Tibial artery (tissue), 4 donors: ENCODE data around the gene PRKAG2.
A peak's percentile ranks its signal among the peaks of the same experiment; 100 is the strongest.

ENCODE experiments used
- DNase-seq, 2 donors: peaks; one replicate each; pipeline ENCODE4 v3.0.0-alpha.2; 2019
- H3K27ac ChIP-seq, 2 donors: fragments of 200-600 bp; sonication (generic) in 1 of 2; 1 replicate in 1 of 2; 2 replicates in 1 of 2; pipeline ENCODE4 v1.5.1; 2018 to 2019; ENCODE audit warnings: mild to moderate bottlenecking in 1 of 2
- H3K27me3 ChIP-seq, 2 donors: fragments of 200-600 bp; sonication (generic) in 1 of 2; one replicate each; pipeline versions ENCODE4 v1.5.1 to v1.6.0; 2016 to 2019
- H3K36me3 ChIP-seq, 3 donors: fragments of 200-600 bp; sonication (generic) in 2 of 3; one replicate each; pipeline ENCODE4 v1.5.1; 2016 to 2019; ENCODE audit warnings: mild to moderate bottlenecking in 2 of 3
- H3K4me1 ChIP-seq, 4 donors: fragments of 200-600 bp; sonication (generic) in 2 of 4; 1 replicate in 3 of 4; 2 replicates in 1 of 4; pipeline ENCODE4 v1.5.1; 2016 to 2019
- H3K4me3 ChIP-seq, 2 donors: fragments of 200-600 bp; sonication (generic) in 1 of 2; 1 replicate in 1 of 2; 2 replicates in 1 of 2; pipeline ENCODE4 v1.5.1; 2018 to 2019; ENCODE audit warnings: mild to moderate bottlenecking in 2 of 2
- H3K9me3 ChIP-seq, 3 donors: fragments of 200-600 bp; sonication (generic) in 1 of 3; one replicate each; pipeline ENCODE4 v1.5.1; 2016 to 2019
- intact Hi-C: fragments of 100-400 bp; cut with DNase I; formaldehyde crosslinking; loops from one replicate; pipeline ENCODE4 v1.15.0; 2023; ENCODE audit warnings: low total_unique reads
- TF ChIP-seq, protein P1 (sequence below), 2 experiments: fragments of 200-600 bp in 1 of 2; fragments of 450-650 bp in 1 of 2; IDR thresholded peaks; one replicate each; pipeline ENCODE4 v1.5.1; 2017 to 2019; ENCODE audit warnings: antibody characterized with exemption in 2 of 2, mild to moderate bottlenecking in 1 of 2, moderate library complexity in 1 of 2

The PRKAG2 gene

DNA sequence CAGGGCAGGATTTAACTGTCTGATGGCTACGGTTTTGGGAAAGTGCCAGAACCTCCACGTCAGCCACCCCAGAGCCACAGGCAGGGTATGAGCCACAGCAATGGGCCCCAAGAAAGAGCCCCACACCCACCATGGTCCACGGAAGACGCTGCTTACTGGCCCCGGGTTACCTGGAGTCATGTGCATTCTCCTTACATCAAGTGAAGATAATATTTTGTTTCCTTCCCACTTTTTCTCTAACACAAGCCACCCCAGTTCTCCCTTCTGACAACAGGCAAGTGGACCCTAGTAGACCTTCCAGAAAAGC is 67.1 kb downstream of the PRKAG2 start:
- DNase-seq = no peak
- intact Hi-C loops = no loop called here
- Histone ChIP-seq H3K4me3 (no peak overlapping the region), H3K27me3 (no peaks in the 10 kb centered on the region), H3K36me3 (peaks cover 0 to 7% (median 0%) of the 10 kb centered on the region in 3 donors), H3K4me1 (peaks cover 0 to 7% (median 0%) of the 10 kb centered on the region in 4 donors), H3K27ac (no peak overlapping the region), H3K9me3 (no peaks in the 10 kb centered on the region)
- TF ChIP-seq, protein P1, sequence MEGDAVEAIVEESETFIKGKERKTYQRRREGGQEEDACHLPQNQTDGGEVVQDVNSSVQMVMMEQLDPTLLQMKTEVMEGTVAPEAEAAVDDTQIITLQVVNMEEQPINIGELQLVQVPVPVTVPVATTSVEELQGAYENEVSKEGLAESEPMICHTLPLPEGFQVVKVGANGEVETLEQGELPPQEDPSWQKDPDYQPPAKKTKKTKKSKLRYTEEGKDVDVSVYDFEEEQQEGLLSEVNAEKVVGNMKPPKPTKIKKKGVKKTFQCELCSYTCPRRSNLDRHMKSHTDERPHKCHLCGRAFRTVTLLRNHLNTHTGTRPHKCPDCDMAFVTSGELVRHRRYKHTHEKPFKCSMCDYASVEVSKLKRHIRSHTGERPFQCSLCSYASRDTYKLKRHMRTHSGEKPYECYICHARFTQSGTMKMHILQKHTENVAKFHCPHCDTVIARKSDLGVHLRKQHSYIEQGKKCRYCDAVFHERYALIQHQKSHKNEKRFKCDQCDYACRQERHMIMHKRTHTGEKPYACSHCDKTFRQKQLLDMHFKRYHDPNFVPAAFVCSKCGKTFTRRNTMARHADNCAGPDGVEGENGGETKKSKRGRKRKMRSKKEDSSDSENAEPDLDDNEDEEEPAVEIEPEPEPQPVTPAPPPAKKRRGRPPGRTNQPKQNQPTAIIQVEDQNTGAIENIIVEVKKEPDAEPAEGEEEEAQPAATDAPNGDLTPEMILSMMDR (IDR thresholded peaks at IDR 0.05) = no peak

GRCh38 chr7:151809146-151809863 is 67.6 kb downstream of the PRKAG2 start:
- H3K36me3 ChIP-seq = peaks cover 0 to 7% (median 0%) of the 10 kb centered on the region in 3 donors
- no peak overlapping the region for H3K4me3 ChIP-seq
- H3K27ac ChIP-seq = no peak overlapping the region
- H3K4me1 ChIP-seq = peaks cover 0 to 2% (median 0%) of the 10 kb centered on the region in 4 donors
- no peaks in the 10 kb centered on the region for H3K27me3 ChIP-seq
- intact Hi-C loops = no loop called here
- H3K9me3 ChIP-seq = no peaks in the 10 kb centered on the region
- TF ChIP-seq, protein P1 (IDR thresholded peaks at IDR 0.05) = no peak
- DNase-seq = peak in 1 of 2 donors; percentile 54

- Histone ChIP-seq H3K27me3 (no peaks in the 10 kb centered on the region), H3K27ac (no peak overlapping the region)
- intact Hi-C loops = no loop called here
These were observed 68.3 kb downstream of the PRKAG2 start for GRCh38 chr7:151808400-151809145.

DNA sequence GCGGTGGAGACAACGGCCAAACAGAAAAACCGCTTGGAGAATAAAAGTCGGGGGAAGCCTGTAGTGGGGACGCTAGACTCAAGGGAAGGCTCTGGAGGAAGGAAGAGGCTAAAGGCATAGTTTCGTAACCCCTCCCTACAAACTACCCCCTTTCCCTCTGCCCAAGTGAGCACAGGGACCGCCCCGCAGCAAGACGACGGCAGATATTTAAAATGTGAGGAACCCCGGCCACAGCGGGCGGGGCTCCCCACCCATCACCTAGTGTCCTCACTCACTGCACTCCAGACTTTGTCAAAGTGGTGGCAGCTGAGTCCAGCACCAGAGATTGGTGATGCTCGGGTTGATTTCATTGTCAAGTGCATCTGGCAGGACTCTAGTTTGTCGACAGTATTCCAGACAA is 69.1 kb downstream of the PRKAG2 start:
- peaks cover 0 to 7% (median 0%) of the 10 kb centered on the region in 3 donors for H3K36me3 ChIP-seq
- no peaks in the 10 kb centered on the region for H3K4me1 ChIP-seq
- no peaks in the 10 kb centered on the region for H3K9me3 ChIP-seq
- DNase-seq = peak in 1 of 2 donors; percentile 59
- no peak overlapping the region for H3K27ac ChIP-seq
- intact Hi-C loops = no loop called here
- H3K4me3 ChIP-seq = no peak overlapping the region
- TF ChIP-seq, protein P1 (IDR thresholded peaks at IDR 0.05) = no peak
- H3K27me3 ChIP-seq = no peaks in the 10 kb centered on the region

More at GRCh38 chr7:151808400-151809145, 68.3 kb downstream of the PRKAG2 start:
- Histone ChIP-seq H3K4me1 (no peaks in the 10 kb centered on the region), H3K36me3 (peaks cover 0 to 7% (median 0%) of the 10 kb centered on the region in 3 donors), H3K4me3 (no peak overlapping the region), H3K9me3 (no peaks in the 10 kb centered on the region)
- DNase-seq = peak in 1 of 2 donors; percentile 50
- TF ChIP-seq, protein P1 (IDR thresholded peaks at IDR 0.05) = no peak

GRCh38 chr7:151806952-151807775 is 69.8 kb downstream of the PRKAG2 start:
- H3K27ac ChIP-seq = no peak overlapping the region
- TF ChIP-seq, protein P1 (IDR thresholded peaks at IDR 0.05) = no peak

More at GRCh38 chr7:151806952-151807775, 69.8 kb downstream of the PRKAG2 start:
- Histone ChIP-seq H3K4me3 (no peak overlapping the region), H3K27me3 (no peaks in the 10 kb centered on the region), H3K36me3 (peaks cover 0 to 7% (median 0%) of the 10 kb centered on the region in 3 donors), H3K9me3 (no peaks in the 10 kb centered on the region), H3K4me1 (no peaks in the 10 kb centered on the region)
- DNase-seq = peak in 1 of 2 donors; percentile 54
- intact Hi-C loops = no loop called here
